H1 (cell line): ENCODE measurements around the gene CFAP100. TPM values are rescaled to one million over a fixed set of nuclear protein-coding genes. Genes with fewer than 3 reads are reported as not detected.

Experiments
- CHD2 ChIP-seq: IDR thresholded peaks from 2 replicates; pipeline ENCODE4 v1.6.1; 2012; ENCODE audit warnings: low read length, improper control_type of control experiment
- KDM5A ChIP-seq: fragments of 200-600 bp; IDR thresholded peaks from 2 replicates; pipeline ENCODE4 v1.7.1; 2012; ENCODE audit warnings: mild to moderate bottlenecking, low read length, inconsistent platforms, mixed read lengths
- SIN3A ChIP-seq, 2 experiments: IDR thresholded peaks in 1 of 2; conservative IDR thresholded peaks in 1 of 2; 2 replicates each; pipeline ENCODE4 v1.6.1; 2011 to 2012; ENCODE audit warnings: low read length in 2 of 2, improper control_type of control experiment in 1 of 2, low read depth in 1 of 2, mild to moderate bottlenecking in 1 of 2
- SIX5 ChIP-seq: IDR thresholded peaks from 2 replicates; pipeline ENCODE4 v1.6.1; 2011; ENCODE audit warnings: mild to moderate bottlenecking, low read depth, low read length
- polyA plus RNA-seq, 7 experiments: library from polyadenylated mRNA; depleted of rRNA in 3 of 7; stranded (reverse) in 5 of 7; unstranded in 2 of 7; fragments of >200 nt in 5 of 7; fragments of 200-250 nt in 2 of 7; gene quantifications; 1 replicate in 5 of 7; 2 replicates in 1 of 7; 4 replicates in 1 of 7; pipeline versions ENCODE4 v1.2.1 to v1.2.3, GENCODE V29; 2011 to 2013; ENCODE audit warnings: missing spikeins in 2 of 7, mixed read lengths in 2 of 7
- total RNA-seq: library from RNA; stranded (reverse); fragmentation: NEBNext Ultra II Directional; extraction: Animal tissue kit (Norgen Biotek cat#: 25700); gene quantifications from 2 replicates; pipeline ENCODE4 v1.2.1, GENCODE V29; 2021

CFAP100 gene
- total and polyA plus RNA-seq, 2 of the 8 experiments (the other 6 are each of a cell fraction or from before 2014, with no cell fraction given) = 0.17 TPM; not detected in 1

DNA sequence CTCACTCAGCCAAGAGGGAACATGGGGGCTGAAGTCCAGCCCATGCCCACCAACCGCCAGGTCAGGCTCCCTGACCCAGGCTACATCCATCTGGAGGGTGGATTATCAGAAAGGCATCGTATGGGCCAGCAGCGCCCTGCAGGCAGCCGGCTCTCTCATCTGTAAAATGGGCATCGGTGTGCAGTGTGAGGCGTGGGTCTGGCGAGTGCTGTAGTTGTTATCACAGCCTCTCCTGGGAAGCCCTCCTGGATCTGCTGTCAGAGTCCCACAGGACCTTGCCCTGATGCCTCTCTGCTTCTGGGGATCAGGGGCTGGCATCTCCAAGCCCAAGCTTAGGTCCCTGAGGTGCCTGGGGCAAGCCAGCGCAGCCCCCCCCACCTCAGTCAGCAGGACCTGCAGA is 27.4 kb downstream of the CFAP100 start (continued):
- TF ChIP-seq SIN3A (conservative IDR thresholded peaks at IDR 0.05 in 1 of 2, IDR thresholded peaks at IDR 0.05 in 1 of 2; ENCODE audit: low read depth in 1 of 2, low read length in 2 of 2) (no peak), SIX5 (no peak), CHD2 (no peak), KDM5A (no peak)
